ENCODE data around the gene RUNX3. TPM values are rescaled to one million over a fixed set of nuclear protein-coding genes. Genes with fewer than 3 reads are reported as not detected.

The RUNX3 gene
- polyA plus RNA-seq, 12 donors, result 0.29 to 29.3 (median 0.62) TPM; not detected in 2

DNA sequence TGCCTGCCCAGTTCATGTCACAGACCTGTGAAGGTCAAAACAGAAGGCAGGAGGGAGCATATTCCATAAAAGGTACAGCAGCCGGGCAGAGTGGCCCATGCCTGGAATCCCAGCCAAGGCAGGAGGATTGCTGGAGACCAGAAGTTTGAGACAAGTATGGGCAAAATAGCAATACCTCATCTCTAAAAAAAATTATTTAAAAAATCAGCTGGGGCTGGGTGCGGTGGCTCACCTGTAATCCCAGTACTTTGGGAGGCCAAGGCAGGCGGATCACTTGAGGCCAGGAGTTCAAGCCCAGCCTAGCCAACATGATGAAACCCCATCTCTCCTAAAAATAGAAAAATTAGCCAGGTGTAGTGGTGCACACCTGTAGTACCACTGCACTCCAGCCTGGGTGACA lies 64.5 kb downstream of the RUNX3 start:
- no peak for DNase-seq

DNA sequence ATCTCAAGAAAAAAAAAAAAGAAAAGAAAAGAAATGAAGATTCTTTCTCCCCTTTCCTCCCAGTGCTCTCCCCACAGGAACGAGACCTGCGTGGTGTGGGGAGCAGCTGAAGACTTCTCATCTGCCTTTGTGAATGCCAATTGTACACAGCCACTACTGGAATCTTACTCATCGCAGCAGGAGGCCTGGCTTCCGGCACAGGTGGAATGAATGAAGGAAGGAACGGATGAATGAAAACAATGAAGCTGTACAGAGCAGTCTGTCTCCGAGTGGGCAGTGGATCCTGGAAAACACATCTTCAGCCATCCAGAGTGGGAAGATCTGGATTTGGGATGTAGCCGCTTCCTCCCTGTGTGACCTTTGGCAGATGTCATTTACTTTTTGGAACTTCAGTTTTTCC lies 64.9 kb downstream of the RUNX3 start:
- DNase-seq, result no peak

DNA sequence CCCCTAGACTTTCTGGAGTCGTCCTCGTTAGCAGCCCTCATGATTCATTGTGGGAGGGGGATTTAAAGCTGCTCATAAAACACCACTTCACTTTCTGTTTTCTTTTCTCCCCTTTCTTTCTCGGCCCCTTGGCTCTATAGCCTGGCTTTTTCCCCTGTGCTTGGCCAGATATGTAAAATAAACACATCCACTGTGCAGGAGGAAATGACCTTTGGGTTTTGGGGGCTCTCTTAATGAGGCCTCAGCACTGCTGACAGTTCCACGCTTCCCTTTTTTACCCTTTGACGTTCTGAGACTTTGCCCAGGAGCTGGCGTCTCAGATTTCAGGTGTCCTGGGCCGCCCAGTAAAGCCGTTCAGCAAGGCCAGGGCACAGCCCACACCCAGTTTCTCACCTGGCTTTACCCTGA lies 65.7 kb downstream of the RUNX3 start:
- no peak for DNase-seq

DNA sequence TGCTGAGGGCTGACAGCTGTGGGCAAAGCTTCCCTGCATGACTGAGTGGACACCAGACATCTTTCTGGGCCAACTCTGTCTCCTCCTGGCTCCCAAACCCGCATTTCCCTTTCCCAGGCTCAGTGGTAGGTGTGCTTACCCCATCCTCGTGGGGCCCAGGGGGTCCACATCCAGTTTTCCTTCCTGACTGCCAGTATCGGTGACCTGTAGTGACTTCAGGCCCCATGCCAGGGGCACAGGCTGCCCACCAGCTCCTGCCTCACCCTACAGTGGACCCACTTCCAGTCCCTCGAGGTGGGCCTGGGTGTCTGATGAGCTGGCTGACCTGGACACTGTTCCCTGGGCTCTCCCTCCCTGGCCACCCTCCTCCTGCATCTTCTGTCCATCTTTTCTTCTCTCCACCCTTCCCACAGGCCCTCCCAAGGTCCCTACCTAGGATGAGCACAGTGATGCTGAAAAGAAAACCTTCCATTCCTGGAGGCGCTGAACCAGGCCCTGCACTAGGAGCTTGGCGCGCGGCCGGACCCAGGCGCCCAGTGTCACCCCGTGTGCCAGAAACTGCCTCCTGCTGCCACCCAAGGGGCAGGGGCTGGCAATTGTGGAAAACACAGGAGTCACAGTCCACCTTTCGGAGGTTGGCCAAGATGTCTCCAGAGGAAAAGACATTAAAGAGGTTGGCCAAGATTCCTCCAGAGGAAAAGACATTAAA lies 67.1 kb downstream of the RUNX3 start:
- no peak for DNase-seq

DNA sequence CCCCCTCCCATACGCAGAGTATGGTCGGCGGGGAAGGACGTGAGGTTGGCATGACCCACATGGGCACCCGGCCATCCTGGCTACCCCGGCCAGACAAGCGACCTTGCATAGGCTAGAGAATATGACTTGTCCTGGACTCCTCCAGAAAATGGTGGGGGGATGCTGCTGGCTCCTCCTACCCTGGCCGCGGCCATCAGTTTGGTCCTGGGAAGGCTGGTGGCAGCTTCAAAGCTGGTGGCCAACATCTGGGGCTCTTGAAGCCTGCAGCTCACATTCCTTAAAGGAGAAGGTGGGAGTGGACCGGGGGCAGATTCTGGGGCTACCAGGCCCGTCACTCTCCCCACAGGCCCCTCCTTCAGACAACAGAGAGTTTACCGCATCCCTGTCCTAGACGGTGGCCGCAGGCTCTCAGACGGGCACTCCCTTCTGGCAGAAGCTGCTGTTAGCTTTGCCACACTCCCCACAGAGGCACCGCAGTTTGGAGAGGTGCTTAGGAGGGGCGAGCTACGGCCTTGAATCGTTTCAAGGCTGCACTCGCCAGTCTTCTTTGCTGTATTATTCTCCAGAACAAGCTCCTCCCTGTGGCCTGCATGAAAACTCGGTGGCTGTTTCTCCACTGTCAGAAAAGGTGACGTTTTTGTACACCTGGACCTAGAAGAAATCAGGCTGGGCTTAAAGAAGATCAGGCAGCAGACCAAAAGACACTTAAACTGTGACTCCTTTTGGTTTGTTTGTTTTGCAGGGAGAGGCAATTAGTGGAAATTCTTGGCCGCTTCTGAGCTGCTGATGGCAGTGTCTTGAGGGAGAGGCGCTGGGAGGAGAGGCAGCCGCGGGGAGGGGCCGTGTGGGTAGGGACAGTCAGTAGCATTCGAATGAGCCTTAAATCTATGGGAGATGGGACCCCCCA lies 68.0 kb downstream of the RUNX3 start:
- no peak for DNase-seq

DNA sequence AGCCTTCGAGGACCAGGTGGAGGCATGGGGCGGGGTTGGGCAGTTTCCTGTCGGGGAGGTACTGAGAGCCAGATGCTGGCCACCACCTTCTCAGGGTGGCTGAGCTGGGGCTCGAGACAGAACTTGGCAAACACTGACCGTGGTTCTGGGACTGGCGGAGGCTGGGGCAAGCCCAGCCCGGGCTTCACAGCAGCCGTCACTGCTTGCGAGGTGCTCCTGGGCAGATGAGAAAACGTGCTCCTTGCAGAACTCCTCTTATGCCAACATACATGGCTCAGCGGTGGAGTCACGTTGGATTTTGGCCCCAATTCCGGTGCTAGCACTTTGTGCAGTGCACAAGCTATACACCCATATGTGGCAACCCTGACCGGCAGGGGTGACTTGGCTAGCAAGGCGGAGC lies 69.2 kb downstream of the RUNX3 start:
- DNase-seq, result no peak

DNA sequence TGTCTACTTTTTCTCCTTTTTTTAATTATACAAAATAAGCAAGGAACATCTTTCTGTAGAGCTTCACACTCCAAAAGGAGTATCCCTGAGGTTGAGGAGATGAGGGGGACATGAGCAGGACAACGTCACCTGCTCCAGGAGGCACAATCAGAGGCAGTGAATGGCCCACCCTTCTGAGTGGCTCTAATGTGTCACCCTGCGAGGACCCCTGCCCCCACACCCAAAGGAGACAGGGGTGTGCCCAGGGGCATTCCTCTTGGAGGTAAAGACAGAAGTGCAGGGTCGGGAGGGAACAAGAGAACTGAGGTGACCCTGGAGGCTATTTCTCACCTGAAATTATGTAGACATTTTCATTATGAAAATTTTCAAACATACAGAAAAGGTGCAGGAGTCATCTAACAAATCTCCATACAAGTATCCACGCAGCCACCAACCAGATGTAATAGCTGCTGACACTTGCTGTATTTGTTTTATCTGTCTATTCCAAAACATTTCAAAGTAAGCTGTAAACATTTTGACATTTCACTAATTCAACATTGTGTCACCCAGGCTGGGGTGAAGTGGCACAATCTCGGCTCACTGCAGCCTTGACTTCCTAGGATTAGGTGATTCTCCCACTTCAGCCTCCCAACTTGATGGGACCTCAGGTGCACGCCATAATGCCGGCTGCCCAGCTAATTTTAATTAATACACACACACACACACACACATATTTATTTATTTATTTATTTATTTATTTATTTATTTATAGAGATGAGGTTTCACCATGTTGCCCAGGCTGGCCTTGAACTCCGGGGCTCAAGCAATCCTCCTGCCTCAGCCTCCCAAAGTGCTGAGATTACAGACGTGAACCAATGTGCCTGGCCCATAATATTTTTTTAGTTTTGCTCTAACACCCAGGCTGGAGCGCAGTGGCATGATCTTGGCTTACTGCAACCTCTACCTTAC lies 70.7 kb downstream of the RUNX3 start:
- no peak for DNase-seq

DNA sequence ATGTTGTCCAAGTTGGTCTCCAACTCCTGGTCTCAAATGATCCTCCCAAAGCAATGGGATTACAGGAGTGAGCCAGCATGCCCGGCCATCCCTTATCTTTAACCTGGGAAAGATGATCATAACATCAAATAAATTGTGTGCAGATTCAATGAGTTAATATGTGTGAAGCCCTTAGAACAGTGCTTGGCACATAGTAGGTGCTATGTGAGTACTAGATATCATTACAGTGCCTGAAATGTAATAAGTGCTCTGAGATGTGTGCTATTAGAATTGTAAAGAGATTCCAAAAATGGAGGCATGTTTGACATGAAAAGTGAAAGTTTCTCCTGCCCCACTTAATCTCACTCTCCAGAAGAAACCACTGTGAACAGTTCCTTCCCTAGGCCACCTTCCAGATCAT lies 71.8 kb downstream of the RUNX3 start:
- DNase-seq, result no peak

DNA sequence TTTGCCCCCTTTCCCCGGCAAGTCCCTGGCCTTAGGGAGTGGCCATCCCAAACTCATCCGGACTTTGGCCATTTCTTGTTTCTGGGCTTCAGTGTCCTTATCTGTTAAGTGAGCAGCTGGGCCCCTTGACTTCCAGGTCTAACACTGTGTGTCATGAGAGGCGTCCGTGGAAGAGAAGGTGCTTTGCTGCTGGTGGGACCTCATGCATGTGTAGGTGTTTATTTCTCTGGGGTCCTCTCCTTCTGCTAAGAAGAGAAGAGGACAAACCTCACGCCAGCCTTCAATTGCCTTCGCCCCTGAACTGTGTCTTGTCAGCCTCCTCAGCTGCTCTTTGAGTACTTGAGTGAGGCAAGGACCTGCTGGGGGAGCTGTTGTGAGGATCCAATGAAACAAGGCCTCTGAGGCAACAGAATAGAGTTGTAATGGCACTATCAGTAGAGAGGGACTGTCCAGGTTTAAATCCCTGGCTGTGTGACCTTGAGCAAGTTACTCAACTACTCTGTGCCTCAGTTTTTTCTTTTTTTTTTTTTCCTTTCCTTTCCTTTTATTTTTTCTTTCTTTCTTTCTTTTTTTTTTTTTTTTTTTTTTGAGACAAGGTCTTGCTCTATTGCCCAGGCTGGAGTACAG lies 72.5 kb downstream of the RUNX3 start:
- no peak for DNase-seq

DNA sequence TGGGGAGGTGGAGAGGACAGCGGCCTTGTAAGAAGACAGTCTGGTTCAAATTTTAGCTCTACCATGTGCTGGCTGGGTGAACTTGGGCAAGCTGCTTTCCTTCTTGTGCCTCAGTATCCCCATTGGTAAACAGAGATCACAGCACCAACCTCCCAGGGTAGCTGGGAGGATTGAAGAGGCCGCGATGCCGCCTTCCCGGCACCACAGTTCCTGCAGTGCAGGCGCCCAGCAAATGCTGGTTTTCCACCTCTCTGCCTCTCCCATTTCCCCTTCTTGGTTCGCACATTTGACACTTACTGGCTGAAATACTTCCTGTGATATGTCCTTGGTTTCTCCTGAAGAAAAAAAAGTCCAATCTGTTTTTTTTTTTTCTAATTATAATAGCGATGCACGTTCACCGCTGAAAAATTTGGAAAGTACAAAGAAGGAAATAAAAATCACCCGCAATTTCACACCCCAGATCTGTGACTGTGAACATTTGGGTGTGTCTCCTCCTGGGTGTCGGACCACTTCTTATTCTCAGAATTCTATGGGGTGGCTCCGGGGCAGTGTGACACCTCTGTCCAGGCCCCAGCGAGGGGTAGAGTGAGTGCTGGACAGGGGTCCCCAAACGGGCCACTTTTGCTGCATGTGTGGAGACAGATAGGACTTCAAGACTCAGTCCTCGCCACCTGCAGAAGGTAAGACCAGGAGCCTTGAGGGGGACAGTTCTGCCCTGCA lies 73.1 kb downstream of the RUNX3 start:
- no peak for DNase-seq

DNA sequence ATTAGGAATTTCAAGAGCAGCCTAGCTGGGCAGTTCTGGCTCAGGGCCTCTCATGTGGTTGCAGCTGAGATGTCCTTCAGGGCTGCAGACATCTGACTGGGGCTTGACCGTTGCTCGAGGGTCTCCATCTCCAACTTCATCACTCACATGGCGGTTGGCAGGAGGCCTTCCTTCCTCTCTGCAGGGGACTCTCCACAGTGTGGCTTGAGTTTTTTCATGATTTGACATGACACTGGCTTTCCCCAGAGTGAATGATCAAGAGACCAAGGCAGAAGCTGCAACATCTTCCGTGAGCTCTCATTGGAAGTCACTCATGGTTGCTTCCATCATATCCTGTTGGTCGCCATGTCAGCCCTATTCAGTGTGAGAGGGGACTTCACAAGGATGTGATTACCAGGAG lies 74.6 kb downstream of the RUNX3 start:
- DNase-seq, result no peak

DNA sequence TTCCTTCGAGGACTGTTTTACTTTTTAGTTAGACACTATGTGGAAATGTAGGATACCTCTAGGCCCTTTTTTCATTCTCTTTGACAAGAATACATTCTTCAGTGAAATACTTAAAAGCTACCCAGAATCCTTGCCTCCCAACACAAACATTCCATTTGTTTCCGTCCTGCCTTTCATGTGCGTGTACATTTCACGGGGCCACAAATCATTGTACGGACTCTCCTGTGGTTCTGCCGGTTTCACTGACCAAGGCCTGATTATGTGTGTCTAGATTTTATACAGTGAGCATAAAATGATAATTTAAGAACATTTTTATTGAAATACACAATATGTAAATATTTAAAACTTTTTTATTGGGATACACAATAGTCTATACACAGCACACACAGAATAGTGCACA lies 76.4 kb downstream of the RUNX3 start:
- DNase-seq, result no peak

DNA sequence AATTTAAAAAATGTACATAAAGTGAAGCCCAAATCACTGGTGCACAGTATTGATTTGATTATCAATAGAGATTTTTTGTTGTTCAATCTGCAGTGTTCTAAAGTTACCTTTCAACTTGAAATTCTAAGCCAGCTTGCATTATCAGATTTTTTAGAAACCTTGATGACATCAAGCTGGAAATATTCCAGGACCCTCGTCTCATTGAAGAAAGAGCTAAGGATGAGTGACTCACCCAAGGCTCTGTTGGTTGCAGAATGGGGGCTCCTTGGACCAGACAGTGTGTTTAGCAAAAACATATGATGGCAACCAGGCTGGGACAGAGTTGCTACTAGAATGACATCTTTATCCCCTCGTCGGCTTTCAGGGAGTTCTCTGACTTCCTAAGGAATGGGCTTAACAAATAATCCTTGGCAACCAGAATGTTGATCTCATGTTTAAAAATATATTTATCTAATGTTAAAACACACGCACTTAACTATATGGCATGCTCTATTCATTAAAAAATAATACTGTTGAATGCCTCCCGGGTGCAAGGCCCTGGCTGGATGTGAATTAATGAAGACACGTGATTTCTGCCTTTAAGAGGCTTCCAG lies 79.7 kb downstream of the RUNX3 start:
- DNase-seq, result no peak

DNA sequence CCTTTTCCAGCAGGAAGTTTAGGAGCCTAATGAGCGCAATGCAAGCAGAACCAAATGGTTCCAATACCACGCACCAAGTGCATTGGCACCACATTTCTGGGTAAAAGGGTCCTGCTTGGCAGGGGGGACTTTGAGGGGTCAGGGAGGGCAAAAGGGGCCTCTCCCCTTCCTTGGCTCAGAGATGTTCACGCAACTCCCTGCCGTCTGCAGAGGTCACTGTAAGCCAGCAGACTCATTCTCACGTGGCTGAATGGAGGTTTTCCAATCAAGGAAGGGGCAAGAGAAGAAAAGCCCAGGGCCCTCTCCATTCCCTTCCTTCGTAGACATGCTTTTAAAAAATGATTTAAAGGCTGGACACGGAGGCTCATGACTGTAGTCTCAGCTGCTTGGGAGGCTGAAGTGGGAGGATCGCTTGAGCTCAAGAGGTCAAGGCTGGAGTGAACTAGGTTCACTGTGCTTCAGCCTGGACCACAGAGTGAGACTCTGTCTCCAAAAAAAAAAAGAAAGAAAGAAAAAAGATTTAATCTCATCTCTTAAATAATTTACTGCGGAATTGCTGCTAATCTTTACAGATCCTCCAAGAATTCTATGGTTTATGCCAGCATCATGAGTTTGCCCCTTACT lies 80.3 kb downstream of the RUNX3 start:
- no peak for DNase-seq

Other genes starting within 250 kb of the RUNX3 start
- 100 to 1,000 TPM in 11 of 12 donors, not detected in 1; 130 to 183 (median 165) TPM for gene CLIC4, start 184.8 kb downstream of the RUNX3 start, polyA plus RNA-seq (ENCODE audit: insufficient read length in 12 of 12)

Data from muscle of arm (tissue), 12 donors.